H9 (cell line): ENCODE data around the gene NXPH4. TPM values are rescaled to one million over a fixed set of nuclear protein-coding genes. Genes with fewer than 3 reads are reported as not detected.
A peak's percentile ranks its signal among the peaks of the same experiment; 100 is the strongest.

Experiments
- DNase-seq: peaks from one replicate; pipeline ENCODE4 v3.0.0-alpha.2; 2017
- H2AFZ ChIP-seq: one replicate; pipeline ENCODE4 v1.6.1; 2013; ENCODE audit warnings: mild to moderate bottlenecking, low read length, control low read depth, moderate library complexity
- H2AK5ac ChIP-seq: 2 replicates; pipeline ENCODE4 v1.6.1; 2013; ENCODE audit warnings: low read length, control low read depth, mixed read lengths; ENCODE audit not compliant: insufficient read length
- H2BK120ac ChIP-seq: one replicate; pipeline ENCODE4 v1.6.1; 2013; ENCODE audit warnings: low read depth, mild to moderate bottlenecking, low read length, control low read depth, inconsistent platforms; ENCODE audit not compliant: poor library complexity, severe bottlenecking
- H2BK12ac ChIP-seq: 2 replicates; pipeline ENCODE4 v1.6.1; 2013; ENCODE audit warnings: low read length, control low read depth, mixed read lengths, low read depth; ENCODE audit not compliant: insufficient read length
- H2BK15ac ChIP-seq: 2 replicates; pipeline ENCODE4 v1.6.1; 2013; ENCODE audit warnings: low read depth, low read length, control low read depth
- H2BK20ac ChIP-seq: one replicate; pipeline ENCODE4 v1.6.1; 2013; ENCODE audit warnings: low read depth, mild to moderate bottlenecking, low read length, control low read depth, inconsistent platforms; ENCODE audit not compliant: poor library complexity, severe bottlenecking
- H2BK5ac ChIP-seq: 2 replicates; pipeline ENCODE4 v1.6.1; 2013; ENCODE audit warnings: low read length, control low read depth, mixed read lengths; ENCODE audit not compliant: insufficient read length
- H3K14ac ChIP-seq: 2 replicates; pipeline ENCODE4 v1.6.1; 2013; ENCODE audit warnings: low read length, control low read depth; ENCODE audit not compliant: insufficient read depth
- H3K18ac ChIP-seq: 2 replicates; pipeline ENCODE4 v1.6.1; 2013; ENCODE audit warnings: low read depth, mild to moderate bottlenecking, mixed read lengths, low read length, control low read depth; ENCODE audit not compliant: insufficient read length
- H3K23ac ChIP-seq: 2 replicates; pipeline ENCODE4 v1.6.1; 2013; ENCODE audit warnings: low read length, control low read depth, mixed read lengths, low read depth; ENCODE audit not compliant: insufficient read length
- H3K23me2 ChIP-seq: 2 replicates; pipeline ENCODE4 v1.6.1; 2013; ENCODE audit warnings: low read depth, mild to moderate bottlenecking, mixed read lengths, low read length, control low read depth; ENCODE audit not compliant: insufficient read length, poor library complexity, severe bottlenecking
- H3K27ac ChIP-seq: 2 replicates; pipeline ENCODE4 v1.5.1; 2013; ENCODE audit warnings: low read length, control low read depth, mixed read lengths, low read depth; ENCODE audit not compliant: insufficient read length
- H3K27me3 ChIP-seq: 2 replicates; pipeline ENCODE4 v1.6.1; 2013; ENCODE audit warnings: low read length, control low read depth, inconsistent platforms; ENCODE audit not compliant: insufficient read depth
- H3K4ac ChIP-seq: 2 replicates; pipeline ENCODE4 v1.6.1; 2013; ENCODE audit warnings: low read depth, mild to moderate bottlenecking, control low read depth, inconsistent platforms, low read length, moderate library complexity
- H3K4me1 ChIP-seq: 2 replicates; pipeline ENCODE4 v1.6.1; 2013; ENCODE audit warnings: low read length, control low read depth, inconsistent platforms; ENCODE audit not compliant: insufficient read depth
- H3K4me2 ChIP-seq: 2 replicates; pipeline ENCODE4 v1.6.1; 2013; ENCODE audit warnings: low read length, control low read depth, mixed read lengths; ENCODE audit not compliant: insufficient read length, insufficient read depth
- H3K56ac ChIP-seq: 2 replicates; pipeline ENCODE4 v1.6.1; 2013; ENCODE audit warnings: low read depth, mild to moderate bottlenecking, mixed read lengths, low read length, control low read depth; ENCODE audit not compliant: insufficient read length
- H3K79me1 ChIP-seq: 2 replicates; pipeline ENCODE4 v1.6.1; 2013; ENCODE audit warnings: low read depth, mild to moderate bottlenecking, moderate library complexity, low read length, control low read depth, inconsistent platforms; ENCODE audit not compliant: insufficient read depth, poor library complexity, severe bottlenecking
- H3K79me2 ChIP-seq: 2 replicates; pipeline ENCODE4 v1.6.1; 2013; ENCODE audit warnings: low read length, control low read depth, inconsistent platforms; ENCODE audit not compliant: insufficient read depth
- H3K9ac ChIP-seq: 2 replicates; pipeline ENCODE4 v1.6.1; 2013; ENCODE audit warnings: low read length, control low read depth, mixed read lengths; ENCODE audit not compliant: insufficient read length; ENCODE audit errors: extremely low read depth
- H3K9me3 ChIP-seq: one replicate; pipeline ENCODE4 v1.6.1; 2013; ENCODE audit warnings: low read depth, low read length, inconsistent platforms; ENCODE audit not compliant: control insufficient read depth
- H3T11ph ChIP-seq: one replicate; pipeline ENCODE4 v1.6.1; 2013; ENCODE audit warnings: mild to moderate bottlenecking, low read length, control low read depth, inconsistent platforms
- H4K20me1 ChIP-seq: one replicate; pipeline ENCODE4 v1.6.1; 2013; ENCODE audit not compliant: control insufficient read depth, insufficient read length, insufficient read depth
- H4K5ac ChIP-seq: 2 replicates; pipeline ENCODE4 v1.6.1; 2013; ENCODE audit warnings: low read depth, mild to moderate bottlenecking, mixed read lengths, low read length, control low read depth; ENCODE audit not compliant: insufficient read length
- H4K8ac ChIP-seq: replicated peaks from 2 replicates; pipeline ENCODE4 v1.6.1; 2013; ENCODE audit warnings: low read length, control low read depth, mixed read lengths, low read depth; ENCODE audit not compliant: insufficient read length
- H4K91ac ChIP-seq: 2 replicates; pipeline ENCODE4 v1.6.1; 2013; ENCODE audit warnings: low read depth, mild to moderate bottlenecking, moderate library complexity, mixed read lengths, low read length, control low read depth; ENCODE audit not compliant: insufficient read length
- H3K27ac Mint-ChIP-seq, 3 experiments: 2 replicates in 2 of 3; 3 replicates in 1 of 3; pipeline ENCODE4 v1.8.0; 2020 to 2021; ENCODE audit warnings: mixed read lengths in 3 of 3, mild to moderate bottlenecking in 1 of 3, moderate library complexity in 1 of 3
- H3K27me3 Mint-ChIP-seq: 2 replicates; pipeline ENCODE4 v1.8.0; 2021; ENCODE audit warnings: low read depth, mild to moderate bottlenecking, moderate library complexity, mixed read lengths
- H3K36me3 Mint-ChIP-seq, 3 experiments: 2 replicates in 2 of 3; 3 replicates in 1 of 3; pipeline ENCODE4 v1.8.0; 2020 to 2021; ENCODE audit warnings: low read depth in 3 of 3, mixed read lengths in 3 of 3; ENCODE audit not compliant: insufficient read depth in 1 of 3
- H3K4me1 Mint-ChIP-seq, 2 experiments: 2 replicates each; pipeline ENCODE4 v1.8.0; 2020; ENCODE audit warnings: mixed read lengths in 2 of 2
- H3K4me3 Mint-ChIP-seq, 2 experiments: 2 replicates in 1 of 2; 3 replicates in 1 of 2; pipeline ENCODE4 v1.8.0; 2020 to 2021; ENCODE audit warnings: mild to moderate bottlenecking in 2 of 2, mixed read lengths in 2 of 2, moderate library complexity in 1 of 2
- H3K9me3 Mint-ChIP-seq, 2 experiments: 2 replicates in 1 of 2; 3 replicates in 1 of 2; pipeline ENCODE4 v1.8.0; 2020; ENCODE audit warnings: mild to moderate bottlenecking in 2 of 2, mixed read lengths in 2 of 2, moderate library complexity in 1 of 2
- CTCF ChIP-seq: fragments of 200-600 bp; sonication (generic); conservative IDR thresholded peaks from 3 replicates; pipeline ENCODE4 v1.8.0; 2021; ENCODE audit warnings: antibody characterized with exemption, mild to moderate bottlenecking
- WGBS: extraction: QIAGEN DNeasy Blood & Tissue Kit; methylation state at CpG from one replicate; pipeline ENCODE4 v1.1.7; 2013; ENCODE audit warnings: missing lambda C conversion rate, low lambda C conversion rate, mixed read lengths; ENCODE audit not compliant: insufficient read length; ENCODE audit errors: extremely low coverage; 5-methylcytosine and 5-hydroxymethylcytosine counted together
- total RNA-seq: library from RNA; stranded (reverse); gene quantifications from 2 replicates; pipeline ENCODE4 v1.2.1, GENCODE V29; 2021

The NXPH4 gene
- total RNA-seq, 1 experiment from 2014 or later: 2.1 TPM

GRCh38 chr12:57192920-57193319, 23.7 kb upstream of the NXPH4 start:
- Mint-ChIP-seq H3K27me3 (no peaks in the 10 kb centered on the region; the same call in 1 of the 2 replicates), H3K9me3 (no peaks in the 10 kb centered on the region; a peak in 1 of 5 replicates), H3K36me3 (peaks cover 64 to 96% (median 92%) of the 10 kb centered on the region in 3 experiments), H3K4me1 (no peaks in the 10 kb centered on the region), H3K27ac (no peak overlapping the region), H3K4me3 (0 out of 5 replicates have a peak overlapping the region, but pooled peaks of 1 of the 2 experiments have one; percentile 17)
- Histone ChIP-seq H3T11ph (no peak overlapping the region), H3K14ac (no peak overlapping the region), H2BK15ac (no peak overlapping the region), H4K20me1 (no peaks in the 10 kb centered on the region), H3K79me2 (no peaks in the 10 kb centered on the region), H3K23me2 (no peaks in the 10 kb centered on the region), H2BK5ac (no peak overlapping the region), H3K4ac (no peak overlapping the region), H3K4me1 (no peaks in the 10 kb centered on the region), H3K27ac (no peak overlapping the region), H3K18ac (no peak overlapping the region), H3K23ac (no peak overlapping the region), H2BK20ac (no peak overlapping the region), H3K4me2 (no peak overlapping the region), H4K5ac (no peak overlapping the region), H2AFZ (no peak overlapping the region), H2BK120ac (no peak overlapping the region), H3K27me3 (no peaks in the 10 kb centered on the region), H3K56ac (no peak overlapping the region), H4K91ac (no peak overlapping the region), H3K79me1 (no peaks in the 10 kb centered on the region), H2BK12ac (no peak overlapping the region), H3K9ac (no peak overlapping the region), H3K9me3 (no peaks in the 10 kb centered on the region), H4K8ac (no peak overlapping the region), H2AK5ac (no peak overlapping the region)
- no peak for DNase-seq
- TF ChIP-seq CTCF: no peak
- no CpG with 5 or more reads among the region's 16 CpGs for WGBS
